H9 (cell line): ENCODE measurements around the gene HDHD2. TPM values are rescaled to one million over a fixed set of nuclear protein-coding genes. Genes with fewer than 3 reads are reported as not detected.

Experiments used
- DNase-seq: peaks from one replicate; pipeline ENCODE4 v3.0.0-alpha.2; 2017
- H2AFZ ChIP-seq: one replicate; pipeline ENCODE4 v1.6.1; 2013; ENCODE audit warnings: mild to moderate bottlenecking, low read length, control low read depth, moderate library complexity
- H2AK5ac ChIP-seq: 2 replicates; pipeline ENCODE4 v1.6.1; 2013; ENCODE audit warnings: low read length, control low read depth, mixed read lengths; ENCODE audit not compliant: insufficient read length
- H2BK120ac ChIP-seq: one replicate; pipeline ENCODE4 v1.6.1; 2013; ENCODE audit warnings: low read depth, mild to moderate bottlenecking, low read length, control low read depth, inconsistent platforms; ENCODE audit not compliant: poor library complexity, severe bottlenecking
- H2BK12ac ChIP-seq: 2 replicates; pipeline ENCODE4 v1.6.1; 2013; ENCODE audit warnings: low read length, control low read depth, mixed read lengths, low read depth; ENCODE audit not compliant: insufficient read length
- H2BK15ac ChIP-seq: 2 replicates; pipeline ENCODE4 v1.6.1; 2013; ENCODE audit warnings: low read depth, low read length, control low read depth
- H2BK20ac ChIP-seq: one replicate; pipeline ENCODE4 v1.6.1; 2013; ENCODE audit warnings: low read depth, mild to moderate bottlenecking, low read length, control low read depth, inconsistent platforms; ENCODE audit not compliant: poor library complexity, severe bottlenecking
- H2BK5ac ChIP-seq: 2 replicates; pipeline ENCODE4 v1.6.1; 2013; ENCODE audit warnings: low read length, control low read depth, mixed read lengths; ENCODE audit not compliant: insufficient read length
- H3K14ac ChIP-seq: 2 replicates; pipeline ENCODE4 v1.6.1; 2013; ENCODE audit warnings: low read length, control low read depth; ENCODE audit not compliant: insufficient read depth
- H3K18ac ChIP-seq: 2 replicates; pipeline ENCODE4 v1.6.1; 2013; ENCODE audit warnings: low read depth, mild to moderate bottlenecking, mixed read lengths, low read length, control low read depth; ENCODE audit not compliant: insufficient read length
- H3K23ac ChIP-seq: 2 replicates; pipeline ENCODE4 v1.6.1; 2013; ENCODE audit warnings: low read length, control low read depth, mixed read lengths, low read depth; ENCODE audit not compliant: insufficient read length
- H3K23me2 ChIP-seq: 2 replicates; pipeline ENCODE4 v1.6.1; 2013; ENCODE audit warnings: low read depth, mild to moderate bottlenecking, mixed read lengths, low read length, control low read depth; ENCODE audit not compliant: insufficient read length, poor library complexity, severe bottlenecking
- H3K27ac ChIP-seq: 2 replicates; pipeline ENCODE4 v1.5.1; 2013; ENCODE audit warnings: low read length, control low read depth, mixed read lengths, low read depth; ENCODE audit not compliant: insufficient read length
- H3K27me3 ChIP-seq: 2 replicates; pipeline ENCODE4 v1.6.1; 2013; ENCODE audit warnings: low read length, control low read depth, inconsistent platforms; ENCODE audit not compliant: insufficient read depth
- H3K4ac ChIP-seq: 2 replicates; pipeline ENCODE4 v1.6.1; 2013; ENCODE audit warnings: low read depth, mild to moderate bottlenecking, control low read depth, inconsistent platforms, low read length, moderate library complexity
- H3K4me1 ChIP-seq: 2 replicates; pipeline ENCODE4 v1.6.1; 2013; ENCODE audit warnings: low read length, control low read depth, inconsistent platforms; ENCODE audit not compliant: insufficient read depth
- H3K4me2 ChIP-seq: 2 replicates; pipeline ENCODE4 v1.6.1; 2013; ENCODE audit warnings: low read length, control low read depth, mixed read lengths; ENCODE audit not compliant: insufficient read length, insufficient read depth
- H3K56ac ChIP-seq: 2 replicates; pipeline ENCODE4 v1.6.1; 2013; ENCODE audit warnings: low read depth, mild to moderate bottlenecking, mixed read lengths, low read length, control low read depth; ENCODE audit not compliant: insufficient read length
- H3K79me1 ChIP-seq: 2 replicates; pipeline ENCODE4 v1.6.1; 2013; ENCODE audit warnings: low read depth, mild to moderate bottlenecking, moderate library complexity, low read length, control low read depth, inconsistent platforms; ENCODE audit not compliant: insufficient read depth, poor library complexity, severe bottlenecking
- H3K79me2 ChIP-seq: 2 replicates; pipeline ENCODE4 v1.6.1; 2013; ENCODE audit warnings: low read length, control low read depth, inconsistent platforms; ENCODE audit not compliant: insufficient read depth
- H3K9ac ChIP-seq: 2 replicates; pipeline ENCODE4 v1.6.1; 2013; ENCODE audit warnings: low read length, control low read depth, mixed read lengths; ENCODE audit not compliant: insufficient read length; ENCODE audit errors: extremely low read depth
- H3K9me3 ChIP-seq: one replicate; pipeline ENCODE4 v1.6.1; 2013; ENCODE audit warnings: low read depth, low read length, inconsistent platforms; ENCODE audit not compliant: control insufficient read depth
- H3T11ph ChIP-seq: one replicate; pipeline ENCODE4 v1.6.1; 2013; ENCODE audit warnings: mild to moderate bottlenecking, low read length, control low read depth, inconsistent platforms
- H4K20me1 ChIP-seq: one replicate; pipeline ENCODE4 v1.6.1; 2013; ENCODE audit not compliant: control insufficient read depth, insufficient read length, insufficient read depth
- H4K5ac ChIP-seq: 2 replicates; pipeline ENCODE4 v1.6.1; 2013; ENCODE audit warnings: low read depth, mild to moderate bottlenecking, mixed read lengths, low read length, control low read depth; ENCODE audit not compliant: insufficient read length
- H4K8ac ChIP-seq: replicated peaks from 2 replicates; pipeline ENCODE4 v1.6.1; 2013; ENCODE audit warnings: low read length, control low read depth, mixed read lengths, low read depth; ENCODE audit not compliant: insufficient read length
- H4K91ac ChIP-seq: 2 replicates; pipeline ENCODE4 v1.6.1; 2013; ENCODE audit warnings: low read depth, mild to moderate bottlenecking, moderate library complexity, mixed read lengths, low read length, control low read depth; ENCODE audit not compliant: insufficient read length
- H3K27ac Mint-ChIP-seq, 3 experiments: 2 replicates in 2 of 3; 3 replicates in 1 of 3; pipeline ENCODE4 v1.8.0; 2020 to 2021; ENCODE audit warnings: mixed read lengths in 3 of 3, mild to moderate bottlenecking in 1 of 3, moderate library complexity in 1 of 3
- H3K27me3 Mint-ChIP-seq: 2 replicates; pipeline ENCODE4 v1.8.0; 2021; ENCODE audit warnings: low read depth, mild to moderate bottlenecking, moderate library complexity, mixed read lengths
- H3K36me3 Mint-ChIP-seq, 3 experiments: 2 replicates in 2 of 3; 3 replicates in 1 of 3; pipeline ENCODE4 v1.8.0; 2020 to 2021; ENCODE audit warnings: low read depth in 3 of 3, mixed read lengths in 3 of 3; ENCODE audit not compliant: insufficient read depth in 1 of 3
- H3K4me1 Mint-ChIP-seq, 2 experiments: 2 replicates each; pipeline ENCODE4 v1.8.0; 2020; ENCODE audit warnings: mixed read lengths in 2 of 2
- H3K4me3 Mint-ChIP-seq, 2 experiments: 2 replicates in 1 of 2; 3 replicates in 1 of 2; pipeline ENCODE4 v1.8.0; 2020 to 2021; ENCODE audit warnings: mild to moderate bottlenecking in 2 of 2, mixed read lengths in 2 of 2, moderate library complexity in 1 of 2
- H3K9me3 Mint-ChIP-seq, 2 experiments: 2 replicates in 1 of 2; 3 replicates in 1 of 2; pipeline ENCODE4 v1.8.0; 2020; ENCODE audit warnings: mild to moderate bottlenecking in 2 of 2, mixed read lengths in 2 of 2, moderate library complexity in 1 of 2
- WGBS: extraction: QIAGEN DNeasy Blood & Tissue Kit; methylation state at CpG from one replicate; pipeline ENCODE4 v1.1.7; 2013; ENCODE audit warnings: missing lambda C conversion rate, low lambda C conversion rate, mixed read lengths; ENCODE audit not compliant: insufficient read length; ENCODE audit errors: extremely low coverage; 5-methylcytosine and 5-hydroxymethylcytosine counted together
- total RNA-seq: library from RNA; stranded (reverse); gene quantifications from 2 replicates; pipeline ENCODE4 v1.2.1, GENCODE V29; 2021
- TF ChIP-seq, protein P1 (sequence below): fragments of 200-600 bp; sonication (generic); conservative IDR thresholded peaks from 3 replicates; pipeline ENCODE4 v1.8.0; 2021; ENCODE audit warnings: antibody characterized with exemption, mild to moderate bottlenecking

HDHD2 gene
- total RNA-seq, 1 experiment from 2014 or later = 51.0 TPM

DNA sequence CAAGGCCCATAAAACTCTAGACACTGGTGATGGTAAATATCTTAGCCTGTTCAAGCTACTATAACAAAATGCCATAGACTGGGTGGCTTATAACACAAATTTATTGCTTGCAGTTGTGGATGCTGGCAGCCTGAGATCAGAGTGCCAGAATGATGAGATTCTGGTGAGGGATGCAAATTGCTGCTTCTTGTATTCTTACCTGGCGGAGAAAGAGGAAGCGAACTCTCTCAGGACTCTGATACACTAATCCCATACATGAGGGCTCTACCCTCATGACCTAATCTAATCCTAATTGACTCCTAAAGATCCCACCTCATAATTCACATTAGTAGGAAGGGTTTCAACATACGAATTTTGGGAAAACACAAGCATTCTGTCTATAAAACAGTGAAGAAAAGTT lies 30.5 kb upstream of the HDHD2 start:
- Histone ChIP-seq H2BK5ac (no peak overlapping the region), H2AFZ (no peak overlapping the region), H3K18ac (no peak overlapping the region), H3K27me3 (no peaks in the 10 kb centered on the region), H4K91ac (no peak overlapping the region), H3K56ac (no peak overlapping the region), H3K23ac (no peak overlapping the region), H4K20me1 (no peaks in the 10 kb centered on the region), H3K4me2 (no peak overlapping the region), H2BK12ac (no peak overlapping the region), H3K9me3 (peaks cover 13% of the 10 kb centered on the region), H3K9ac (no peak overlapping the region), H3K14ac (no peak overlapping the region), H2BK15ac (no peak overlapping the region), H2BK20ac (no peak overlapping the region), H3K79me2 (no peaks in the 10 kb centered on the region), H2AK5ac (no peak overlapping the region), H2BK120ac (no peak overlapping the region), H4K8ac (no peak overlapping the region), H3K4ac (no peak overlapping the region), H3T11ph (no peak overlapping the region), H3K4me1 (no peaks in the 10 kb centered on the region), H3K27ac (no peak overlapping the region), H3K23me2 (no peaks in the 10 kb centered on the region), H4K5ac (no peak overlapping the region), H3K79me1 (no peaks in the 10 kb centered on the region)
- TF ChIP-seq, protein P1, sequence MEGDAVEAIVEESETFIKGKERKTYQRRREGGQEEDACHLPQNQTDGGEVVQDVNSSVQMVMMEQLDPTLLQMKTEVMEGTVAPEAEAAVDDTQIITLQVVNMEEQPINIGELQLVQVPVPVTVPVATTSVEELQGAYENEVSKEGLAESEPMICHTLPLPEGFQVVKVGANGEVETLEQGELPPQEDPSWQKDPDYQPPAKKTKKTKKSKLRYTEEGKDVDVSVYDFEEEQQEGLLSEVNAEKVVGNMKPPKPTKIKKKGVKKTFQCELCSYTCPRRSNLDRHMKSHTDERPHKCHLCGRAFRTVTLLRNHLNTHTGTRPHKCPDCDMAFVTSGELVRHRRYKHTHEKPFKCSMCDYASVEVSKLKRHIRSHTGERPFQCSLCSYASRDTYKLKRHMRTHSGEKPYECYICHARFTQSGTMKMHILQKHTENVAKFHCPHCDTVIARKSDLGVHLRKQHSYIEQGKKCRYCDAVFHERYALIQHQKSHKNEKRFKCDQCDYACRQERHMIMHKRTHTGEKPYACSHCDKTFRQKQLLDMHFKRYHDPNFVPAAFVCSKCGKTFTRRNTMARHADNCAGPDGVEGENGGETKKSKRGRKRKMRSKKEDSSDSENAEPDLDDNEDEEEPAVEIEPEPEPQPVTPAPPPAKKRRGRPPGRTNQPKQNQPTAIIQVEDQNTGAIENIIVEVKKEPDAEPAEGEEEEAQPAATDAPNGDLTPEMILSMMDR = no peak
- no peak overlapping the region for H3K27ac Mint-ChIP-seq
- peaks cover 8 to 17% (median 13%) of the 10 kb centered on the region in 3 experiments for H3K36me3 Mint-ChIP-seq
- peaks cover 23% of the 10 kb centered on the region for H3K27me3 Mint-ChIP-seq
- no CpG with 5 or more reads among the region's 3 CpGs for WGBS
- no peak for DNase-seq
- H3K9me3 Mint-ChIP-seq = peaks cover 25 to 28% of the 10 kb centered on the region in 2 experiments
- H3K4me1 Mint-ChIP-seq = peaks cover 7 to 16% of the 10 kb centered on the region in 2 experiments
- no peak overlapping the region for H3K4me3 Mint-ChIP-seq
